Stimulated activated CD4-positive, alpha-beta T cell treated with anti-CD3 and anti-CD28 coated beads, Interleukin-1b, Interleukin-23, amount 100 ng/mL, for 24 hours (primary cell): ENCODE data around the gene REEP1.
A peak's percentile ranks its signal among the peaks of the same experiment; 100 is the strongest.
"Not testable (repeated sequence)": the region's sequence is repeated elsewhere in the genome, so short reads cannot be mapped to it uniquely, and the experiment has no call there.

Source experiments
- DNase-seq, 4 experiments: peaks; one replicate each; pipeline ENCODE4 v3.0.0-alpha.2; 2020; ENCODE audit warnings: low read depth in 4 of 4, low spot score in 1 of 4

REEP1 gene

GRCh38 chr2:86249176-86249575, 88.2 kb downstream of the REEP1 start:
- DNase-seq = no peak

- DNase-seq = not testable (repeated sequence)
These were observed 92.2 kb downstream of the REEP1 start for GRCh38 chr2:86245222-86245621.

DNA sequence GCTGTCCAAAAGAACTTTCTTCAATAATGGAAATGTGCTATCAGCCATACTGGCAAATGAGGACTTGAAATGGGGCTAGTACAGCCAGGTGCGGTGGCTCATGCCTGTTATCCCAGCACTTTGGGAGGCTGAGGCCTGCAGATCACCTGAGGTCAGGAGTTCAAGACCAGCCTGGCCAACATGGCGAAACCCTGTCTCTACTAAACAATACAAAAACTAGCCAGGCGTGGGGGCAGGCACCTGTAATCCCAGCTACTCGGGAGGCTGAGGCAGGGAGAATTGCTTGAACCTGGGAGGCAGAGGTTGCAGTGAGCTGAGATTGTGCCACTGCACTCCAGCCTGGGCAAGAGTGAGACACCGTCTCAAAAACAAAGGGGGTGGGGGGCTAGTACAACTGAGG, 92.6 kb downstream of the REEP1 start:
- DNase-seq = not testable (repeated sequence)

DNA sequence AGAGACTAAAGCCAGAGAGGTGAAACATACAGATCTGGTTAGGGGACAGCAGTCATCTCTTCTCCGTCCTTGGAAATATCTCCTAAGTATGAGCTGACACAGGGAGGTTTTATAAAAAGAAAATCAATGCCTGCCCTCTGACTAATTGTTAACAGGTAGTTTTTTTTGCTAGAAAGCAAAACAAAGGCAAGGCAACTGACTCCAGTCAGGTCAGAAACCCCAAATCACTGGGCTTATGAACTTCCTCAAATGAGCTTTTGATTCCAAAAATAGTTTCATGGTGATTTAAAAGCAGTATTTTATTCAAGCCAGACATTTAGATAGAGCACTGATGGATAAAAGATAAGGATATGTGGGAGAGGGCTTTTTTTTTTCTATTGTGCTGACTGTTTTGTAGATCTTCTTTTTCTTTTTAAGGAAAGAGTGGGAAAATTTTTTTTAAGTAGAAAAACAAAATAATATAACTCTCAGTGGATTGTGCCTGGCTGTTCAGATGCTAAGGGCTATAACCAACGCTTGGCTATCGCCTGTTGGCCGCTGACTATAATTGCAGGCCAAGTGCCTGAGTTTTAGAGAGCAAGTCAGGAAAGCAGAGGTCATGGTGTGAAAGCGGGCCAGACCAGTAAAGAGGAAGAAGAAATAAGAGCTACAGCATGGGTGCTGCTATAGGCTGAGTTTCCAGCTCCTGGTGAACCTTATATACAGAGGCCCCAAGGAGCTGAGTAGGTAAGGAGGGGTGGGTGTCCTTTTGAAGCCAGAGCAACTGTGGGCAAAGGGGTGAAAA, 93.3 kb downstream of the REEP1 start:
- DNase-seq = no peak

DNA sequence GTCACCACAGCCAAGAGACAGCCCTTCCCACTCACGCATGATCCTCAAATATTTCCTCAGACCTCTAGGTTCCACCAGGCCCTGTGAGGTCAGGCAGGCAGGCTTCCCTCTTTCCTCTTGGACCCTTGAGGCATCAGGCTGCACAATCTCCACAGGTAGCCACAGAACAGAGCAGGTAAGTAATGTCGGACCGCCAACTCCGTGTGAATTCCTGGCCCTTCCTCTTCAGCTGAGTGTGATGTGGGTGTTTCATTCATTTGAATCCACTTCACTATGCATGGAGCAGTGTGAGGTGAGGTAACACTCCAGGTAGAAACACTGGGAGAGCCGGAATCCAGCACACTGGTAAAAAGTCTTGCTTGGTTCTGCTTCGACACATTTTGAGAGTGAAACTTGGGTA, 94.2 kb downstream of the REEP1 start:
- DNase-seq = no peak

DNA sequence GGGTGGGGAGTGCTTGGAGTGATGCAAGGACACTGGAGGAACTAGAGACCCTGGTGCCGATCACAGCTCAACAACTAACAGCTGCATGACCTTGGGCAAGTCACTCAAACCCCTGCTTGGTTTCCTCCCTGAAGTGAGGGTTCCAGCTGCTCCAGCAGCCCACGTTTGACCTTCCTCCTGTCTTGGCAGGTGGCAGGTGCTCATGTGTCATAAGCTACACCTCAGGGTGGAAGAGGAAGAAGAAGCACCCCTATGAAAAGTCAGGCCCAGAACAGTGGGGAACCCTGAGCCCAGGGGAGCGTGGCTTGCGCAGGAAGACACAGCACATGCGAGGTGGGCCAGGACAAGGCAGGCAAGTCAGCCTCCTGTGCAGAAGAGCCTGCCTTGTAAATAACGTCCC, 95.8 kb downstream of the REEP1 start:
- no peak for DNase-seq

GRCh38 chr2:86240251-86240650, 97.2 kb downstream of the REEP1 start:
- no peak for DNase-seq

- no peak for DNase-seq
These were observed 97.7 kb downstream of the REEP1 start for GRCh38 chr2:86239745-86240144.

GRCh38 chr2:86239326-86239725, 98.1 kb downstream of the REEP1 start:
- no peak for DNase-seq

DNA sequence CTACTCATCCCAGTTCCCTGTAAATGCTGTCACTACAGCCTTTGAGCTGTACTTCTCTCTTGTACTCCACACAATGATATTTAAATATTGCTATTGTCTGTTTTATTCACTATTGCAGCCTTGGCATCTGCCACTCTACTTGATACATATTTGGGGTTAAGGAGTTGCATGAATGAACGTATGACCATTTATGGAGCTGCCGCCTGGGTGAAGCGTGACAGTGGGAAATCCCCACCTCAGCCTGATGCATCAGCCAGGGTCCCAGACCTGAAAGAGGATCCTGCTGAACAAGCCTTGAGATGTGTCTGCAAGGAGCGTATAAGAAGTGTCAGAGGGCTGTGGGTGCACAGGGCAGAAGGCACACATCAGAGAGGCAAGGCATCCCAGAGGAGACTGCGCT, 99.1 kb downstream of the REEP1 start:
- DNase-seq = peak; percentile 9 to 48 (median 24)

GRCh38 chr2:86237172-86237571, 100.3 kb downstream of the REEP1 start:
- no peak for DNase-seq

- no peak for DNase-seq
These were observed 102.0 kb downstream of the REEP1 start for GRCh38 chr2:86235196-86235980.

GRCh38 chr2:86234563-86235131, 102.8 kb downstream of the REEP1 start:
- DNase-seq = no peak

DNA sequence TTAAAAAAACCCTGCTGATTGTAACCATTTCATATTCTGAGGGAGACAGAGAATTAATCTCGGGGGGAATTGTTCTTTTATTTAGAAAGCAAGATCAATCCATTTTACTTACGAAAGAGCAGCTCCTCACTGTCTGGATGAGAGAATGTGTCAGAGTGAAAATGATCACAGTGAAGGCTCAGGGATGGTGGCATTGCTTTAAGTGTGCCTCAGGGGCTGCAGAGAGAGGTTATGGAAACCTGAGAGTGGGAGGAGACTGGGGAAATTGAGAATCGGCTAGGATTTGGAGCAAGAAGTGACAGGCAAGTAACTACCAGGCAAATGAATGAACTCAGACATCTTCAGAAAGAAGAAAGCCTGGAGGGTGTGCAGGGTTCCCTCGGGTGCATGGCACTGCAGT, 104.0 kb downstream of the REEP1 start:
- DNase-seq = no peak

DNA sequence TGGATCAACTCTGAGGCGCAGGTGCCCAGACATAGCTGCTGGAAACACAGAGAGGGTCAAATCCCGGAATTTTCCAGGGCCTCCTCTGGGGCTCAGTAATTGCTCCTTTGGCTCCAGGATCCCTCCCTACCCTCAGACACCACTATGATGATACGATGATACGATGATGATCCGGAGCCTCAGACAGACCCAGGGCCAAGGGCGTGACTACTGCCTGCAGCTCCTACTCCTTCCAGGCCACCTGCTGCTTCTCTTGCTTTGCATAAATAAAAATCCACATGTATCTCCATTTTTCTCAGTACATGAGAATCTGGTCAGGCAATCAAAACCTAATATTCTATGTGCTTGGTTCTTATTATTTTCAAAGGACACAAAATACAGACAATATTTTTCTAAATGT, 104.5 kb downstream of the REEP1 start:
- DNase-seq = no peak

DNA sequence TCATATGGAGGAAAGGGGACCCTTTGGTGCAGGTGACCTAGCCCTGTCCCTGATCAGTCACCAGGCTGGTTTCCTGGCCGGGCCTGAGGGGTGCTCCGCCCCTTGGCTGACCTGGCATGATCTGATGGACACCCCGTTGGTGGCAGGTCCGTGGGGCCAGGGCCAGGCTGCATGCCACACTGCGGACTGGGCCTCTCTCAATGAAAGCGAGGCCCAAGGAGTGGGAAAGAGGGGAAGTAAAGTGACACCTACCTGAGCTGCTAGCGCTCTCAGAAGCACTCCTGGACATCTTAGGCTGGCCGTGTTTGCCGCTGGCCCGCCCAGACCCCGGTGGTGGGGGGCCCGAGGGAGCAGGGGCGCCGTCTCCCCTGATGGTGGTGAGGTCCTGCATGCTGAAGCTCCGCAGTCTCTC, 105.0 kb downstream of the REEP1 start:
- no peak for DNase-seq

GRCh38 chr2:86231680-86232372, 105.6 kb downstream of the REEP1 start:
- no peak for DNase-seq

GRCh38 chr2:86230961-86231360, 106.5 kb downstream of the REEP1 start:
- DNase-seq = no peak

DNA sequence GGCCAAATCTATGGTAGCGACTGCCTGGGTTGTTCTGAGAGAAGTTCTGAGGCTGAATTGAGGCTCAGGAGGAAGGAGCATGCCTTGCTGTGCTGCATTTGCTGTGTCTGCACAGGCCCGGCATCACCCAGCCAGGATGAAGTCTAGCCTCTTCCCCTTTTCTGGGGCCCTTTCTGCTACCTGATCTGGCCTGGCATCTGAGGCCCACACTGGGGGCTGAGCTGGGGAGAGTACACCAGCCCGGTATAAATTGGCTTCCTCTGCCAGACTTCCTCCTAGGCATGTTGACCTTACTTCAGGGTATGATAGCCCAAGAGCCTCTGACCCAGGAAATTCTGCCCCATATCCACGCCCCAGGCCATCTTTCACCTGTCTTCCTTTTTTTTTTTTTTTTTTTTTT, 108.2 kb downstream of the REEP1 start:
- no peak for DNase-seq

GRCh38 chr2:86228574-86228973, 108.9 kb downstream of the REEP1 start:
- not testable (repeated sequence) for DNase-seq

DNA sequence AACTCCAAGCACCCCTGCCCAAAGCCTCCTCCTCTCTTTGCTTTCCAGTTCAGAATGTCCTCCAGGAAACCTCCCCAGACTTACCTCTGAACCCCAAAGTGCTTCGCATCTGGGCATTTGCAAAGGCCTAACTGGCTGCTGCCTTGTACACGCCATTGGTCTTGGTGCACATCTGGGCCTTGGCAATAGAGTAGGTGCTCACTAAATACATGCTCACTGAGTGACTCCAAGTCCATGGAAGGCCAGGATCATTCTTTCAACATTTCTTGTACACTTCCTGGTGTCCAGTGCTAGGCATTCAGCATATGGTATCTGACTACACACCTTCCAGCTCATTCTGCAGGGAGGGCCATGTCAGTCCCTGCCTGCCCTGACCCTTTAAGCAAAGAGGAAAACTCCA, 109.7 kb downstream of the REEP1 start:
- DNase-seq = no peak
